ENCODE results near the gene AMOTL2. TPM values are rescaled to one million over a fixed set of nuclear protein-coding genes. Genes with fewer than 3 reads are reported as not detected.

Gene AMOTL2
- total and polyA plus RNA-seq, 9 of the 15 experiments (the other 6 are each of a cell fraction or from before 2014, with no cell fraction given), result 0.12 to 0.31 TPM; not detected in 7

DNA sequence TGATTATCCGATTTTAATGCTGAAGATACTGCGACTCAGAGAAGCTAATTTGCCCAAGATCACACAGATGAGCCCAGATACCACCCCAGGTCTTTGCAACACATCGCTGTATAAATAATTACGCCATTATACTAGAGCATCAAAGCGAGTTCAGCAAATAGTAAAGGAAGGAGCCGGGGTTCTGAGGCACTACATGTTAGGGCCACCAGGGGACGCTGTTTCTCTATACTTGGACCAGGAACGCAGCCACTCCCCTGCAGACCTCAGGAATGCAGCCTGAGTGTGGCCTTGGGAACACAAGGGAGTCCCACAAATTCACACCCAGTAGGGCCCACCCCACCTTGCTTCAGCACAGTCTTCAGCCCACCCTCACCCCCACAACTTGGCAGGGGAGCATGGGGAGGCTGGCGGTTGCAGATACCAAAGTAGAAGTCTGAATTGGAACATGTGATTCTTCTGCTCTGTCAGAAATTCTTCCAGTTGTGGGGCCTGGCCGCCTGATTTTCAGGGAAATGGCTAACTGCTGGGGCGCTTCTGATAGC, 65.8 kb downstream of the AMOTL2 start (continued):
- TF ChIP-seq MECOM (CRISPR knock-in tag; IDR thresholded peaks at IDR 0.05) (no peak), RB1 (IDR thresholded peaks at IDR 0.05; ENCODE audit: low read depth) (0 out of 2 replicates have a peak, but pooled peaks have one; percentile 30), TEAD4 (IDR thresholded peaks at IDR 0.05; ENCODE audit: low read length) (peak; percentile 58), TEAD4 (CRISPR knock-in tag; IDR thresholded peaks at IDR 0.05; ENCODE audit: borderline replicate concordance) (no peak), CEBPB (tag; IDR thresholded peaks at IDR 0.05) (no peak), RBM15 (IDR thresholded peaks at IDR 0.05; ENCODE audit: insufficient read depth, low read length) (no peak), SAFB2 (IDR thresholded peaks at IDR 0.05; ENCODE audit: borderline replicate concordance, low read depth, low read length, severe bottlenecking) (no peak), TEAD1 (CRISPR knock-in tag; IDR thresholded peaks at IDR 0.05) (0 out of 4 replicates have a peak, but pooled peaks of 1 of the 2 experiments have one; percentile 22), NCOA6 (IDR thresholded peaks at IDR 0.05) (no peak), BRD9 (IDR thresholded peaks at IDR 0.05; ENCODE audit: low read depth, partially characterized antibody) (no peak), PRMT5 (CRISPR knock-in tag; IDR thresholded peaks at IDR 0.05) (no peak), ZNF184 (CRISPR knock-in tag; IDR thresholded peaks at IDR 0.05) (no peak), POLR2H (tag; IDR thresholded peaks at IDR 0.05; ENCODE audit: low read depth) (no peak), STAG1 (CRISPR knock-in tag; IDR thresholded peaks at IDR 0.05; ENCODE audit: borderline replicate concordance) (peak; percentile 53; the same call in 1 of the 2 replicates), POU5F1 (IDR thresholded peaks at IDR 0.05; ENCODE audit: borderline replicate concordance, low read depth, low read length, partially characterized antibody) (no peak), CXXC5 (CRISPR knock-in tag; IDR thresholded peaks at IDR 0.05) (no peak), TBL1XR1 (IDR thresholded peaks at IDR 0.05; ENCODE audit: low read length in 2 of 2) (no peak), NBN (IDR thresholded peaks at IDR 0.05; ENCODE audit: low read depth) (no peak)
- TF ChIP-seq, protein P1, sequence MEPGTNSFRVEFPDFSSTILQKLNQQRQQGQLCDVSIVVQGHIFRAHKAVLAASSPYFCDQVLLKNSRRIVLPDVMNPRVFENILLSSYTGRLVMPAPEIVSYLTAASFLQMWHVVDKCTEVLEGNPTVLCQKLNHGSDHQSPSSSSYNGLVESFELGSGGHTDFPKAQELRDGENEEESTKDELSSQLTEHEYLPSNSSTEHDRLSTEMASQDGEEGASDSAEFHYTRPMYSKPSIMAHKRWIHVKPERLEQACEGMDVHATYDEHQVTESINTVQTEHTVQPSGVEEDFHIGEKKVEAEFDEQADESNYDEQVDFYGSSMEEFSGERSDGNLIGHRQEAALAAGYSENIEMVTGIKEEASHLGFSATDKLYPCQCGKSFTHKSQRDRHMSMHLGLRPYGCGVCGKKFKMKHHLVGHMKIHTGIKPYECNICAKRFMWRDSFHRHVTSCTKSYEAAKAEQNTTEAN (CRISPR knock-in tag; IDR thresholded peaks at IDR 0.05), result no peak
- TF ChIP-seq, protein P2, sequence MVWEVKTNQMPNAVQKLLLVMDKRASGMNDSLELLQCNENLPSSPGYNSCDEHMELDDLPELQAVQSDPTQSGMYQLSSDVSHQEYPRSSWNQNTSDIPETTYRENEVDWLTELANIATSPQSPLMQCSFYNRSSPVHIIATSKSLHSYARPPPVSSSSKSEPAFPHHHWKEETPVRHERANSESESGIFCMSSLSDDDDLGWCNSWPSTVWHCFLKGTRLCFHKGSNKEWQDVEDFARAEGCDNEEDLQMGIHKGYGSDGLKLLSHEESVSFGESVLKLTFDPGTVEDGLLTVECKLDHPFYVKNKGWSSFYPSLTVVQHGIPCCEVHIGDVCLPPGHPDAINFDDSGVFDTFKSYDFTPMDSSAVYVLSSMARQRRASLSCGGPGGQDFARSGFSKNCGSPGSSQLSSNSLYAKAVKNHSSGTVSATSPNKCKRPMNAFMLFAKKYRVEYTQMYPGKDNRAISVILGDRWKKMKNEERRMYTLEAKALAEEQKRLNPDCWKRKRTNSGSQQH (CRISPR knock-in tag; IDR thresholded peaks at IDR 0.05), result no peak
- TF ChIP-seq, protein P3, sequence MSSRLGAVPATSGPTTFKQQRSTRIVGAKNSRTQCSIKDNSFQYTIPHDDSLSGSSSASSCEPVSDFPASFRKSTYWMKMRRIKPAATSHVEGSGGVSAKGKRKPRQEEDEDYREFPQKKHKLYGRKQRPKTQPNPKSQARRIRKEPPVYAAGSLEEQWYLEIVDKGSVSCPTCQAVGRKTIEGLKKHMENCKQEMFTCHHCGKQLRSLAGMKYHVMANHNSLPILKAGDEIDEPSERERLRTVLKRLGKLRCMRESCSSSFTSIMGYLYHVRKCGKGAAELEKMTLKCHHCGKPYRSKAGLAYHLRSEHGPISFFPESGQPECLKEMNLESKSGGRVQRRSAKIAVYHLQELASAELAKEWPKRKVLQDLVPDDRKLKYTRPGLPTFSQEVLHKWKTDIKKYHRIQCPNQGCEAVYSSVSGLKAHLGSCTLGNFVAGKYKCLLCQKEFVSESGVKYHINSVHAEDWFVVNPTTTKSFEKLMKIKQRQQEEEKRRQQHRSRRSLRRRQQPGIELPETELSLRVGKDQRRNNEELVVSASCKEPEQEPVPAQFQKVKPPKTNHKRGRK (tag; IDR thresholded peaks at IDR 0.05), result no peak
- TF ChIP-seq, protein P4, sequence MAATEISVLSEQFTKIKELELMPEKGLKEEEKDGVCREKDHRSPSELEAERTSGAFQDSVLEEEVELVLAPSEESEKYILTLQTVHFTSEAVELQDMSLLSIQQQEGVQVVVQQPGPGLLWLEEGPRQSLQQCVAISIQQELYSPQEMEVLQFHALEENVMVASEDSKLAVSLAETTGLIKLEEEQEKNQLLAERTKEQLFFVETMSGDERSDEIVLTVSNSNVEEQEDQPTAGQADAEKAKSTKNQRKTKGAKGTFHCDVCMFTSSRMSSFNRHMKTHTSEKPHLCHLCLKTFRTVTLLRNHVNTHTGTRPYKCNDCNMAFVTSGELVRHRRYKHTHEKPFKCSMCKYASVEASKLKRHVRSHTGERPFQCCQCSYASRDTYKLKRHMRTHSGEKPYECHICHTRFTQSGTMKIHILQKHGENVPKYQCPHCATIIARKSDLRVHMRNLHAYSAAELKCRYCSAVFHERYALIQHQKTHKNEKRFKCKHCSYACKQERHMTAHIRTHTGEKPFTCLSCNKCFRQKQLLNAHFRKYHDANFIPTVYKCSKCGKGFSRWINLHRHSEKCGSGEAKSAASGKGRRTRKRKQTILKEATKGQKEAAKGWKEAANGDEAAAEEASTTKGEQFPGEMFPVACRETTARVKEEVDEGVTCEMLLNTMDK (IDR thresholded peaks at IDR 0.05; ENCODE audit: borderline replicate concordance, insufficient read depth, low read depth, low read length, poor library complexity, severe bottlenecking), result peak; percentile 13

Data from K562 (cell line).